SK-N-SH (cell line): ENCODE results near the gene C10orf67. TPM values are rescaled to one million over a fixed set of nuclear protein-coding genes. Genes with fewer than 3 reads are reported as not detected.
A peak's percentile ranks its signal among the peaks of the same experiment; 100 is the strongest.

ENCODE experiments used
- CTCF ChIA-PET: fragments of 300-600, 350-600 bp; formaldehyde crosslinking; extraction: SDS; loops from one replicate; lab custom pipeline; 2021; lab: Yijun Ruan, JAX
- POLR2A ChIA-PET: fragments of 350-600 bp; sonication (Branson Sonifier 250); formaldehyde crosslinking; extraction: SDS; loops from one replicate; lab custom pipeline; 2020; ENCODE audit warnings: antibody characterized with exemption, inconsistent platforms; lab: Yijun Ruan, JAX
- DNase-seq: peaks from one replicate; pipeline ENCODE4 v3.0.0; 2012
- H2AFZ ChIP-seq: fragments of 200-600 bp; sonication (generic); 2 replicates; pipeline ENCODE4 v1.8.1; 2016; ENCODE audit warnings: antibody characterized with exemption, mild to moderate bottlenecking, low read depth
- H3F3A ChIP-seq: fragments of 200-600 bp; sonication (generic); replicated peaks from 2 replicates; pipeline ENCODE3; 2016; ENCODE audit warnings: antibody characterized with exemption, mild to moderate bottlenecking; ENCODE audit not compliant: insufficient read depth
- H3K27ac ChIP-seq, 2 experiments: fragments of 200-500 bp in 1 of 2; fragments of 200-600 bp in 1 of 2; sonication (Bioruptor generic) in 1 of 2; sonication (generic), shearing (Covaris generic) in 1 of 2; 2 replicates each; pipeline versions ENCODE4 v1.5.1 to v1.6.1; 2014 to 2016; ENCODE audit warnings: low read depth in 2 of 2, inconsistent platforms in 1 of 2, low read length in 1 of 2, mild to moderate bottlenecking in 1 of 2, mixed read lengths in 1 of 2
- H3K27me3 ChIP-seq: fragments of 200-600 bp; sonication (generic), shearing (Covaris generic); 2 replicates; pipeline ENCODE4 v1.6.1; 2016; ENCODE audit warnings: mixed run types; ENCODE audit not compliant: insufficient read depth
- H3K36me3 ChIP-seq, 2 experiments: fragments of 200-500 bp in 1 of 2; fragments of 200-600 bp in 1 of 2; sonication (Bioruptor generic) in 1 of 2; sonication (generic) in 1 of 2; replicated peaks in 1 of 2; 2 replicates each; pipeline versions ENCODE3 to v1.5.1; 2014 to 2016; ENCODE audit warnings: low read length in 1 of 2, mild to moderate bottlenecking in 1 of 2; ENCODE audit not compliant: insufficient read depth in 2 of 2, control insufficient read depth in 1 of 2
- H3K4me1 ChIP-seq, 2 experiments: fragments of 200-500 bp in 1 of 2; fragments of 200-600 bp in 1 of 2; sonication (Bioruptor generic) in 1 of 2; sonication (generic), shearing (Covaris generic) in 1 of 2; 2 replicates each; pipeline versions ENCODE4 v1.5.1 to v1.6.1; 2014 to 2016; ENCODE audit warnings: low read depth in 1 of 2, low read length in 1 of 2, mixed run types in 1 of 2; ENCODE audit not compliant: insufficient read depth in 2 of 2, control insufficient read depth in 1 of 2
- H3K4me2 ChIP-seq: fragments of 200-600 bp; sonication (generic), shearing (Covaris generic); 2 replicates; pipeline ENCODE4 v1.6.1; 2017; ENCODE audit warnings: mixed run types
- H3K4me3 ChIP-seq, 2 experiments: fragments of 200-500 bp in 1 of 2; fragments of 200-600 bp in 1 of 2; sonication (Bioruptor generic) in 1 of 2; sonication (generic), shearing (Covaris generic) in 1 of 2; 2 replicates each; pipeline versions ENCODE4 v1.5.1 to v1.8.1; 2014 to 2016; ENCODE audit warnings: low read depth in 2 of 2, inconsistent platforms in 1 of 2, low read length in 1 of 2, mild to moderate bottlenecking in 1 of 2, mixed read lengths in 1 of 2, moderate library complexity in 1 of 2
- H3K79me2 ChIP-seq: fragments of 200-600 bp; sonication (generic); 2 replicates; pipeline ENCODE4 v1.8.1; 2017; ENCODE audit warnings: mild to moderate bottlenecking; ENCODE audit not compliant: insufficient read depth
- H3K9ac ChIP-seq: fragments of 200-600 bp; sonication (generic); 2 replicates; pipeline ENCODE4 v1.6.1; 2017; ENCODE audit warnings: mixed run types
- H3K9me2 ChIP-seq: fragments of 200-600 bp; sonication (generic); 2 replicates; pipeline ENCODE4 v1.6.1; 2017; ENCODE audit warnings: mixed run types
- H3K9me3 ChIP-seq: fragments of 200-600 bp; sonication (generic); 2 replicates; pipeline ENCODE4 v1.6.1; 2017; ENCODE audit warnings: mixed run types, mild to moderate bottlenecking, moderate library complexity
- H4K20me1 ChIP-seq: fragments of 200-600 bp; sonication (generic); 2 replicates; pipeline ENCODE4 v1.6.1; 2017; ENCODE audit warnings: mild to moderate bottlenecking, mixed run types; ENCODE audit not compliant: insufficient read depth
- CHD2 ChIP-seq: fragments of 150-350 bp; IDR thresholded peaks from 2 replicates; pipeline ENCODE4 v1.6.1; 2018; ENCODE audit warnings: low read length; ENCODE audit not compliant: partially characterized antibody
- EZH2phosphoT487 ChIP-seq: fragments of 200-600 bp; sonication (generic); IDR thresholded peaks from 2 replicates; pipeline ENCODE4 v1.6.1; 2017; ENCODE audit warnings: low read depth, mixed run types, mild to moderate bottlenecking, antibody characterized with exemption, moderate library complexity, borderline replicate concordance
- FOSL2 ChIP-seq: IDR thresholded peaks from 2 replicates; pipeline ENCODE4 v1.4.0; 2012; ENCODE audit warnings: low read depth, mild to moderate bottlenecking, moderate library complexity, borderline replicate concordance
- FOXM1 ChIP-seq: IDR thresholded peaks from 2 replicates; pipeline ENCODE4 v1.4.0; 2012; ENCODE audit warnings: low read depth, mild to moderate bottlenecking
- GABPA ChIP-seq: IDR thresholded peaks from 2 replicates; pipeline ENCODE4 v1.4.0; 2012; ENCODE audit warnings: low read depth, mild to moderate bottlenecking
- GATA2 ChIP-seq: sonication (generic); formaldehyde crosslinking; IDR thresholded peaks from 2 replicates; pipeline ENCODE4 v1.5.0; 2020; ENCODE audit warnings: mild to moderate bottlenecking, missing genetic modification reagents
- NFIC ChIP-seq: IDR thresholded peaks from 2 replicates; pipeline ENCODE4 v1.4.0; 2012; ENCODE audit warnings: borderline replicate concordance
- RAD21 ChIP-seq: IDR thresholded peaks from 2 replicates; pipeline ENCODE4 v1.6.1; 2012; ENCODE audit warnings: mild to moderate bottlenecking, low read length
- RCOR1 ChIP-seq: fragments of 150-350 bp; IDR thresholded peaks from 2 replicates; pipeline ENCODE4 v1.6.1; 2017; ENCODE audit warnings: antibody characterized with exemption, low read length
- SMC3 ChIP-seq: IDR thresholded peaks from 2 replicates; pipeline ENCODE4 v1.6.1; 2012; ENCODE audit warnings: low read depth, low read length, improper control_type of control experiment
- TCF12 ChIP-seq: IDR thresholded peaks from 2 replicates; pipeline ENCODE4 v1.4.0; 2012
- YY1 ChIP-seq: IDR thresholded peaks from 2 replicates; pipeline ENCODE4 v1.4.0; 2012; ENCODE audit warnings: low read depth, mild to moderate bottlenecking
- WGBS: methylation state at CpG from one replicate; pipeline ENCODE4 v1.1.6; 2017; ENCODE audit warnings: low lambda C conversion rate; 5-methylcytosine and 5-hydroxymethylcytosine counted together
- polyA plus RNA-seq, 3 experiments: library from polyadenylated mRNA; depleted of rRNA; stranded (reverse); fragments of >200 nt; gene quantifications; 2 replicates each; pipeline ENCODE4 v1.2.3, GENCODE V29; 2012
- TF ChIP-seq, protein P1 (sequence below): fragments of 200-600 bp; sonication (generic); IDR thresholded peaks from 2 replicates; pipeline ENCODE4 v1.6.1; 2017; ENCODE audit warnings: antibody characterized with exemption, mild to moderate bottlenecking, moderate library complexity
- TF ChIP-seq, protein P2 (sequence below): IDR thresholded peaks from 2 replicates; pipeline ENCODE4 v1.4.0; 2012; ENCODE audit warnings: low read depth, borderline replicate concordance
- TF ChIP-seq, protein P3 (sequence below): IDR thresholded peaks from 2 replicates; pipeline ENCODE4; 2012
- TF ChIP-seq, protein P4 (sequence below): fragments of 150-350 bp; IDR thresholded peaks from 2 replicates; pipeline ENCODE4 v1.6.1; 2017; ENCODE audit warnings: antibody characterized with exemption, low read length, low read depth, borderline replicate concordance

The C10orf67 gene
- polyA plus RNA-seq, 1 of the 3 experiments (the other 2 are of a cell fraction), result 0.97 TPM

DNA sequence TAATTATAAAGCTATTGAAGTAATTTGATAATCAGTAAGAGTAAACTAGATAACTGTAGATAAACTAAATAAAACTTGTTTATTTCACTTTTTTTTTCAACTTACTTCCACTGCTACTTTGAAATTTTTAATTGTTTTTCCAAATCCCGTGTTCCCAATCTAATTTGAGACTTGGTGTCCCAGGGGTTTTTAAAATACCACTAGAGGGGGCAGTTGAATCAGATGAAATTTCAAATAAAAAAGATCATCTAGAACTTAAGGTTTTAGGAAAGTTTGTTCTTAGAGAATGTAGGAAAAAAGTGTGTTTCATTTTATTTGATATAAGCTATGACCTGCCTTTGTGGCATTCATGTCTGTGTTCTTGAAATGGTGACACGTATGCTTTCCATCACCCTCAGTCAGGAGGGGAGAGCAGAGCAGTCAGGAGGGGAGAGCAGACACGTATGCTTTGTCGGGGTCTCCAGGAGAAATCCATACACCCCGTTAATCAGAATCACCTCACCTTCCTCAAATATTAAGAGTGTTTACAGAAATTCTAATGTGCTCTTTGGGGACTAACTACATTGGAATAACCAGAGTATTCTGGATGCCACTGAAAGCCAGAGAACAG is 49.9 kb downstream of the C10orf67 start:
- no peaks in the 10 kb centered on the region; a peak in 1 of 4 replicates for H3K4me1 ChIP-seq
- no peak overlapping the region for H3K4me2 ChIP-seq
- WGBS, result 43% methylated on average over 5 of the region's 5 CpGs
- CTCF ChIA-PET, result interaction anchor here (0.6 to 7.7 kb wide), 23 partner anchors 8 to 419 kb away, joined by 3 to 208 read pairs (median 6); no protein-coding TSS in a partner anchor
- DNase-seq, result peak; percentile 19
- no peaks in the 10 kb centered on the region for H3K79me2 ChIP-seq
- H3K9ac ChIP-seq, result no peak overlapping the region
- no peaks in the 10 kb centered on the region for H4K20me1 ChIP-seq
- no peak overlapping the region for H3K27ac ChIP-seq
- H3K9me3 ChIP-seq, result no peaks in the 10 kb centered on the region
- H3K27me3 ChIP-seq, result no peaks in the 10 kb centered on the region
- no peaks in the 10 kb centered on the region for H3K9me2 ChIP-seq
- no peak for TF ChIP-seq CHD2
- TF ChIP-seq GABPA, result no peak
- TF ChIP-seq EZH2phosphoT487, result no peak
- no peak for TF ChIP-seq FOXM1
- TF ChIP-seq, protein P1, sequence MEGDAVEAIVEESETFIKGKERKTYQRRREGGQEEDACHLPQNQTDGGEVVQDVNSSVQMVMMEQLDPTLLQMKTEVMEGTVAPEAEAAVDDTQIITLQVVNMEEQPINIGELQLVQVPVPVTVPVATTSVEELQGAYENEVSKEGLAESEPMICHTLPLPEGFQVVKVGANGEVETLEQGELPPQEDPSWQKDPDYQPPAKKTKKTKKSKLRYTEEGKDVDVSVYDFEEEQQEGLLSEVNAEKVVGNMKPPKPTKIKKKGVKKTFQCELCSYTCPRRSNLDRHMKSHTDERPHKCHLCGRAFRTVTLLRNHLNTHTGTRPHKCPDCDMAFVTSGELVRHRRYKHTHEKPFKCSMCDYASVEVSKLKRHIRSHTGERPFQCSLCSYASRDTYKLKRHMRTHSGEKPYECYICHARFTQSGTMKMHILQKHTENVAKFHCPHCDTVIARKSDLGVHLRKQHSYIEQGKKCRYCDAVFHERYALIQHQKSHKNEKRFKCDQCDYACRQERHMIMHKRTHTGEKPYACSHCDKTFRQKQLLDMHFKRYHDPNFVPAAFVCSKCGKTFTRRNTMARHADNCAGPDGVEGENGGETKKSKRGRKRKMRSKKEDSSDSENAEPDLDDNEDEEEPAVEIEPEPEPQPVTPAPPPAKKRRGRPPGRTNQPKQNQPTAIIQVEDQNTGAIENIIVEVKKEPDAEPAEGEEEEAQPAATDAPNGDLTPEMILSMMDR, result peak; percentile 78
- no peak for TF ChIP-seq GATA2
- peak; percentile 56 for TF ChIP-seq RAD21
- no peak for TF ChIP-seq FOSL2
- TF ChIP-seq YY1, result no peak
- no peak for TF ChIP-seq TCF12
- TF ChIP-seq, protein P2, sequence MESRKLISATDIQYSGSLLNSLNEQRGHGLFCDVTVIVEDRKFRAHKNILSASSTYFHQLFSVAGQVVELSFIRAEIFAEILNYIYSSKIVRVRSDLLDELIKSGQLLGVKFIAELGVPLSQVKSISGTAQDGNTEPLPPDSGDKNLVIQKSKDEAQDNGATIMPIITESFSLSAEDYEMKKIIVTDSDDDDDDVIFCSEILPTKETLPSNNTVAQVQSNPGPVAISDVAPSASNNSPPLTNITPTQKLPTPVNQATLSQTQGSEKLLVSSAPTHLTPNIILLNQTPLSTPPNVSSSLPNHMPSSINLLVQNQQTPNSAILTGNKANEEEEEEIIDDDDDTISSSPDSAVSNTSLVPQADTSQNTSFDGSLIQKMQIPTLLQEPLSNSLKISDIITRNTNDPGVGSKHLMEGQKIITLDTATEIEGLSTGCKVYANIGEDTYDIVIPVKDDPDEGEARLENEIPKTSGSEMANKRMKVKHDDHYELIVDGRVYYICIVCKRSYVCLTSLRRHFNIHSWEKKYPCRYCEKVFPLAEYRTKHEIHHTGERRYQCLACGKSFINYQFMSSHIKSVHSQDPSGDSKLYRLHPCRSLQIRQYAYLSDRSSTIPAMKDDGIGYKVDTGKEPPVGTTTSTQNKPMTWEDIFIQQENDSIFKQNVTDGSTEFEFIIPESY, result no peak
- TF ChIP-seq, protein P3, sequence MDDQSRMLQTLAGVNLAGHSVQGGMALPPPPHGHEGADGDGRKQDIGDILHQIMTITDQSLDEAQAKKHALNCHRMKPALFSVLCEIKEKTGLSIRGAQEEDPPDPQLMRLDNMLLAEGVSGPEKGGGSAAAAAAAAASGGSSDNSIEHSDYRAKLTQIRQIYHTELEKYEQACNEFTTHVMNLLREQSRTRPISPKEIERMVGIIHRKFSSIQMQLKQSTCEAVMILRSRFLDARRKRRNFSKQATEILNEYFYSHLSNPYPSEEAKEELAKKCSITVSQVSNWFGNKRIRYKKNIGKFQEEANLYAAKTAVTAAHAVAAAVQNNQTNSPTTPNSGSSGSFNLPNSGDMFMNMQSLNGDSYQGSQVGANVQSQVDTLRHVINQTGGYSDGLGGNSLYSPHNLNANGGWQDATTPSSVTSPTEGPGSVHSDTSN, result no peak
- TF ChIP-seq NFIC, result no peak
- TF ChIP-seq, protein P4, sequence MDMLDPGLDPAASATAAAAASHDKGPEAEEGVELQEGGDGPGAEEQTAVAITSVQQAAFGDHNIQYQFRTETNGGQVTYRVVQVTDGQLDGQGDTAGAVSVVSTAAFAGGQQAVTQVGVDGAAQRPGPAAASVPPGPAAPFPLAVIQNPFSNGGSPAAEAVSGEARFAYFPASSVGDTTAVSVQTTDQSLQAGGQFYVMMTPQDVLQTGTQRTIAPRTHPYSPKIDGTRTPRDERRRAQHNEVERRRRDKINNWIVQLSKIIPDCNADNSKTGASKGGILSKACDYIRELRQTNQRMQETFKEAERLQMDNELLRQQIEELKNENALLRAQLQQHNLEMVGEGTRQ, result no peak
- peak; percentile 24; the same call in 1 of the 2 replicates for TF ChIP-seq SMC3
- no peak for TF ChIP-seq RCOR1
- POLR2A ChIA-PET, result no interaction called here
- no peak overlapping the region for H2AFZ ChIP-seq
- H3K4me3 ChIP-seq, result no peak overlapping the region
- H3F3A ChIP-seq, result no peaks in the 10 kb centered on the region
- no peaks in the 10 kb centered on the region for H3K36me3 ChIP-seq
